Stimulated activated CD8-positive, alpha-beta memory T cell treated with anti-CD3 and anti-CD28 coated beads, Interleukin-12 subunit alpha, Interleukin-12 subunit beta, amount 100 ng/mL, for 24 hours (primary cell): Measurements from ENCODE around the gene ABCA5.
"Not testable (repeated sequence)": the region's sequence is repeated elsewhere in the genome, so short reads cannot be mapped to it uniquely, and the experiment has no call there.

Experiments used
- DNase-seq: peaks from one replicate; pipeline ENCODE4 v3.0.0-alpha.2; 2020; ENCODE audit errors: extremely low read depth

The ABCA5 gene

GRCh38 chr17:69213059-69213813, 113.7 kb downstream of the ABCA5 start:
- no peak for DNase-seq

- no peak for DNase-seq
These were observed 118.3 kb downstream of the ABCA5 start for GRCh38 chr17:69208640-69209039.

- DNase-seq = no peak
These were observed 119.8 kb downstream of the ABCA5 start for GRCh38 chr17:69207151-69207550.

GRCh38 chr17:69198238-69198637, 128.7 kb downstream of the ABCA5 start:
- no peak for DNase-seq

- not testable (repeated sequence) for DNase-seq
These were observed 130.8 kb downstream of the ABCA5 start for GRCh38 chr17:69196105-69196653.
